Endometrial microvascular endothelial cells (primary cell): ENCODE results near the gene MESP2. TPM values are rescaled to one million over a fixed set of nuclear protein-coding genes. Genes with fewer than 3 reads are reported as not detected.

ENCODE experiments used
- in situ Hi-C: cut with HindIII; loops from 2 replicates; pipeline ENCODE4 v1.10.0; 2017; ENCODE audit warnings: low sequenced_read_pairs, low pct_unique_long_range_greater_than_20kb; ENCODE audit errors: inconsistent ontology term
- total RNA-seq: library from RNA; depleted of rRNA; stranded (reverse); fragments of >200 nt; gene quantifications from one replicate; pipeline ENCODE4 v1.2.3, GENCODE V29; 2015; ENCODE audit errors: inconsistent ontology term

MESP2 gene
- total RNA-seq, 1 donor from 2014 or later, result not detected

GRCh38 chr15:89753855-89754254, 22.3 kb upstream of the MESP2 start:
- in situ Hi-C loops, result no loop called here

DNA sequence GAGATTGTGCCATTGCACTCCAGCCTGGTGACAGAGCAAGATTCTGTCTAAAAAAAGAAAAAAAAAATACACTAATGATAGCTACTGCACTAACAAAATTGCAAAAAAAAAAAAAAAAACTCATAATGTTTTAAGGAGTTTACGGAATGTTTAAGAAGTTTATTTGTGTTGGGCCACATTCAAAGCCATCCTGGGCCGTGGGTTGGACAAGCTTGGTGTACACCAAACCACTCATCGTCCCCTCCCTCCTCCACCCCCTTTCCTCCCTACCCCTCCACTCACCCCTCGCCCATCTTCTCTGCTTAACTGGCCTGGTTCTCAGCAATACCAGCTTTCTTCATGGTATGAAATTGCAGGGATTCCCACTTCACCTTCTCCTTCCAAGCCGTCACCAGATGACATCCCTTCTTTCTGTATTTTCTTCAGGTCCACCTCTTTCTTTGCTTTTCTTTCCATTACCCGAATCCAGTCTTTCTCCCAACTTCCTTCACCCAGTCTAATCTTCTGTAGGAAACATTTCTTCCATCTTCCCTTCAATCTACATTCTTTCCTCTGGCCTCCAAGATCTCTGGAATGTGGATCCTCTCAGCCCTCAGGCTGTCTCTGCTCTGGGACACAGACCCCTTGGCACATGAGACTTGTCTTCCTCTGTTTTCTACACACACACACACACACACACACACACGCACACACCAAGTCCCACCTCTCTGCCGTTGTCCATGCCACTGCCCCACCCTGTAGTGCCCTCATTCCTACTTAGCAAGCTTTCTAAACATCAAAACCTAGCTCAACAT, 21.6 kb upstream of the MESP2 start:
- in situ Hi-C loops, result no loop called here

GRCh38 chr15:89755701-89756100, 20.4 kb upstream of the MESP2 start:
- in situ Hi-C loops, result no loop called here

DNA sequence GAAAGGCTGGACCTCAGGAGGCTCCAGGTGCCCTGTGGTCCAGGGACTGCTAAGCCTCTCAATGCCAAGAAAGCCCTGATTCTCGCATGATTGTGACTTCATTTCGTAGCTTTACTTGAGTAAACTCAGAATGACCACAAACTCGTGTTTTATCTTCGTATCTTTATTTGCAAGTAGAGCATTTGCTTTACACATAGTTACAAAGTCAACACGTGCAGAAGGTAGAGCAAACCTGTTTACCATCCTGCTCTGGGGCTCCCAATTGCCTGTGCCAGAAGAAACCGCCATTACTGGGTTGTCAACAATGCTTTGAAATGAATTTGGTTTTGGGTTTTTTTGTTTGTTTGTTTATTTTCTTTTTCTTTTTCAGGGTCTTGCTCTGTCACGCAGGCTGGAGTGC, 19.2 kb upstream of the MESP2 start:
- in situ Hi-C loops, result no loop called here

DNA sequence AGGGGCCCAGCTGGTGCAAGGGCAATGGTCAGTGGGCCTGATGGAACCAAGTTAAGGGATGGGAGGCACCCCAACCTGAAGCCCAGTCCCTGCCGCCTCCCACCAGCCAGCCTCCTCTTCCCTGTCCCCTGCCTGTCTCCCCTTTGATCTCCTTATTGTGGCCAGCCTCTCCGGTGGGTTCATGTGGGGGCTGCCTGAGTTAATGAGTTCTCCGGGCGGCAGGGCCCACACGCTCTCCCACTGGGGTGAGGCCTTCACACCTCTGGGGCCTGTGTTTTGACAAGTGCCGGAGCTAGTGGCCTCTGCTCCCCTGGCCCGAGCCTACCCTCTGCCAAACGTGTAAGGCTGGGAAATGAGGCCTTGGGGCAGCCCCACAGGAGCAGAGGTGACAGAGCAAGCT, 17.8 kb upstream of the MESP2 start:
- in situ Hi-C loops, result no loop called here

DNA sequence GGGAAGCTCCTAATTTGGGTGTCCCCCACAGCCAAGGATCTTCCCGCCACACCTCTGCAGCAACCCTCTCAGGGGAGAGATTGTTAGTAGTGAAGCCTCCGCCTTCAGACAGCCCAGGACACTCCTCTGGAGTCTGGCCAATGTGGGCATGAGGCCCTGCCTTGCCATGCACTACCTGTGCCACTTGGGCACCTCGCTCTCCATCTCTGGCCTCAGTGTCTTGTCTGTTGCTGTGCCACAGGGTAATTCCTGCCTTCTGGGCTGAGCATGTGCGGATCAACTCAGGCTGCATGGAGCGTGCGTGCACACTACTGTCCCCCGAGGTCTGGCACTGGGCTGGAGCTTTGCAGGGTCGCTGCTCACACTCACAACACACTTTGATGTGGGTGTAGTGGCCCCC, 17.2 kb upstream of the MESP2 start:
- in situ Hi-C loops, result no loop called here

DNA sequence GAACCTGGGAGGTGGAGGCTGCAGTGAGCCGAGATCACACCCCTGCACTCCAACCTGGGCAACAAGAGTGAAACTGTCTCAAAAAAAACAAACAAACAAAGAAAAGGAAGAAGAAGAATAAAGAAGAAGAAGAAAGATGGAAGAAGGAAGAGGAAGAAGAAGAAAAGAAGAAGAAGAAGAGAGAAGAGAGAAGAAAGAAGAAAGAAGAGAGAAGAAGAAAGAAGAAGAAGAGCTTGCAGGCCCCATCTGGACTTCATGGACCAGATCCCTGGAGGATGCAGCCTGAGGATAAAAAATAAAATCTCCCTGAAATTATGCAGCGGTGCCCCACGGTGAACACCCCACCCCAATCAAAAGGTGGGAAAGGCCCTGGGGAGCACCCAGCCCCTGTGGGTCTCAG, 16.3 kb upstream of the MESP2 start:
- in situ Hi-C loops, result no loop called here

- in situ Hi-C loops, result no loop called here
Observed at GRCh38 chr15:89760303-89761008, 15.7 kb upstream of the MESP2 start.

DNA sequence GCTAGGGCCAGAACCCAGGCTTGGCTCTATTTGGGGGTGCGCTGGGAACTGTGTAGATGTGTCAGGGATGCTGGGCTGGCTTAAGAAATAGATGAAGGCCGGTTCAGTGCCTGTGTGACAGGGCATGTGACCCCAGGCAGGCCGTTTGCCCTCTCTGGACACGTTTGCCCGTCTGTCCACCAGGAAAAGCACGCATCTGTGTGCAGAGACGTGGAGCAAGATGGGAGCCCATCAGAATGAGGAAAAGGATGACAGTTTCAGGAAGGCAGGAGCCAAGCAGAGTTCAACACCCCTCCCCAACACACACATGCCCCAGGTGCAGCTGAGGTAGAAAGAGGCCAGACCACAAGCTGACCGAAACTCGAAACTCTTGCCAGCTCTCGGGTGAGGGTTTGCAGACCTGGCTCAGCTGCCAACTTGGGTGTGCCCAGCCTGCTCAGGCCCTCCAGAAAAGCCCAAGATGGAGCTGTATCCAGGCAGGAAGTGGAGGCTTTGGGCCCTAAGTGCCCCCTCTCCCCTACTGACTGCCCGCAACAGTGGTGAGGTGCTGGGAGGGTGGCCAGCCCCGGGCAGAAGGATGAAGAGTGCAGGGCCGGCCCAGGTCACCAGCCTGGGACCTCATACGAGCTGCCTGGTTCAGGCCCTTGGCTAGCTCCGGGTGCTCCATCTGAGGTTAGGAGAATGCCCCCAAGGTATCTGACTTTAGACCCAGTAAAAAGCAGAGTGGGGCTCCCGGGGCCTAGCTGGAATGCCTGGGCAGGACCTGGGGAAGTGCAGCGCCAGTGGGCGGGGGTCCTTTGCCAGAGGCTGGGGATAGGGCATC, 14.9 kb upstream of the MESP2 start:
- in situ Hi-C loops, result no loop called here

DNA sequence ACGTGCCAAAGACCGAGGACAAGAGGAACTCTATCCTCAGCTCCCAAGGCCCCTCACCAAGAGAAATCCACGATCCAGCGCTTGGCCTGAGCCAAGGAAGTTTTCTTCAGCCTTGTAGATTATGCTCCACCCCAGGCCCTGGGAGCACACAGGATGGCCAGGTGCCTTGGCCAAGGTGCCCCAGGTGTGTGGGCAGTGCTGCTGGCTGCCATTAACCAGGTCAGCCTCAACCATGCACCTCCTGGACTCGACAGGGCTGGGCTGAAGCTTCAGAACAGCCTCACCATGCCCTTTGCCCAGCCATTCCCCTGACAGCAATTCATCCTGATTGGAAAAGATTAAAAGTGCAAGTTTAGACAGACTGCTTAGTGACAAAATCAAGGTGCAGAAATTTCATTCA, 14.2 kb upstream of the MESP2 start:
- in situ Hi-C loops, result no loop called here

GRCh38 chr15:89765694-89766093, 10.4 kb upstream of the MESP2 start:
- in situ Hi-C loops, result no loop called here

- in situ Hi-C loops, result no loop called here
Observed at GRCh38 chr15:89766357-89767311, 9.5 kb upstream of the MESP2 start.

GRCh38 chr15:89767411-89767915, 8.7 kb upstream of the MESP2 start:
- in situ Hi-C loops, result no loop called here

DNA sequence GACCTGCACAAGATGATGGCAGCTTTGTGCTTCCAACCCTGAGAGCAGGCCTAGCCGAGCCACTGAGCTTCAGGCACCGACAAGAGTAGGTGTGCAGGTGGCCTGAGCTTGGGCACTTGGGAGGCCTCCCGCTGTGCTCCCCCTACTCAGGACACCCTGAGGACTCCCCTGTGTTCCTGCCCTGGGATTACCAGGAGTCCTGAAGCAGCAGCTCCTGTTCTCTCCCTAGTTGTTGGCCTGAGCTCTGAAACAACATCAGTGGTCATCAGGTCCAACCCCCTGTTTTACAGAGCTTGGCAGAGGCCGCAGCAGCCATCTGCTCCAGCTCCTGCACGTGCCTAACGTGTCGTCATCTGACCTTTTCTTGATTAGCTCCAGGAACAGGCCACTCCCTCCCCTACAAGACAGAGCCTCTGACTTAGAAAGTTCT, 8.0 kb upstream of the MESP2 start:
- in situ Hi-C loops, result no loop called here

GRCh38 chr15:89769366-89769765, 6.8 kb upstream of the MESP2 start:
- in situ Hi-C loops, result no loop called here

DNA sequence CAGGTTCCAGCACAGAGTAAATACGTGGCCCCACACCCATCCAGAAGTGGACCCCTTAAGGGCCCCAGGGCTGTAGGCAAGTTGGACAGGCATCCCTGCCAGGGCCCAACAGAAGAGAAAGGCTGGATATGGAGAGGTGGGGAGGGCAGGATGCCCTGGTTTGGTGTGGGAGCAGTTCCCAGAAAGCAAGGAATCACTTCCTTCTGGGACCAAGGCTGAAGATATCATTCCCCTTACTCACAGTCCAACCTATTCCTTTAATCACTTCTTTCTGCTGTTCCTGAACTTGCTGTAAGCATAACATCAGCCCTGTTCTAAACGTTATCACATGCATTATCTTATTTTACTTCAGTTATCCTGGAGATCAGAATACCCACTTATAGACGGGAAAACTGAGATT, 6.1 kb upstream of the MESP2 start:
- in situ Hi-C loops, result loop anchor here (10.0 kb wide), 1 partner anchor 105 kb away; no protein-coding TSS in a partner anchor

- in situ Hi-C loops, result loop anchor here (10.0 kb wide), 1 partner anchor 102 kb away; no protein-coding TSS in a partner anchor
Observed at GRCh38 chr15:89772932-89773583, 3.1 kb upstream of the MESP2 start.

- in situ Hi-C loops, result loop anchor here (10.0 kb wide), 1 partner anchor 100 kb away; no protein-coding TSS in a partner anchor
Observed at GRCh38 chr15:89774492-89774891, 1.6 kb upstream of the MESP2 start.
